Pancreas (tissue), 10 donors: Measurements from ENCODE around the gene C11orf91. TPM values are rescaled to one million over a fixed set of nuclear protein-coding genes. Genes with fewer than 3 reads are reported as not detected.

ENCODE experiments used
- ATAC-seq, 4 donors: fragments of 200-7000 bp; cut with Tn5 transposase; one replicate each; pipeline versions ENCODE4 v1.8.0 to v1.9.1; 2020; ENCODE audit warnings: mild to moderate bottlenecking in 4 of 4, moderate library complexity in 4 of 4
- DNase-seq, 6 donors: peaks; one replicate each; pipeline ENCODE4 v3.0.0-alpha.2; 2020
- FAIRE-seq: peaks from 2 replicates; lab custom pipeline; 2012; peaks lifted over from hg19 to GRCh38; lab: Jason Lieb, UNC
- H3K27ac ChIP-seq, 4 donors: fragments of 200-600 bp; sonication (generic); 1 replicate in 3 of 4; 2 replicates in 1 of 4; pipeline versions ENCODE4 v1.5.0 to v1.8.0; 2020
- H3K27me3 ChIP-seq, 4 donors: fragments of 200-600 bp; one replicate each; pipeline ENCODE4 v1.8.0; 2021
- H3K36me3 ChIP-seq, 3 donors: fragments of 200-600 bp; sonication (generic) in 1 of 3; one replicate each; pipeline versions ENCODE4 v1.5.0 to v1.8.0; 2020 to 2021
- H3K4me1 ChIP-seq, 3 donors: fragments of 200-600 bp; one replicate each; pipeline ENCODE4 v1.8.0; 2021
- H3K4me3 ChIP-seq, 4 donors: fragments of 200-600 bp; sonication (generic) in 2 of 4; one replicate each; pipeline versions ENCODE4 v1.5.0 to v1.8.0; 2020 to 2021
- H3K9me3 ChIP-seq, 4 donors: fragments of 200-600 bp; one replicate each; pipeline ENCODE4 v1.8.0; 2021
- WGBS, 2 donors: extraction: QIAGEN DNeasy Blood & Tissue Kit; methylation state at CpG; one replicate each; pipeline ENCODE4 v1.1.7; 2013; 5-methylcytosine and 5-hydroxymethylcytosine counted together
- intact Hi-C, 3 donors: fragments of 100-400 bp; cut with DNase I; formaldehyde crosslinking; loops; one replicate each; pipeline versions ENCODE4 v1.11.1 to v1.14.2; 2022
- polyA plus RNA-seq, 2 donors: library from polyadenylated mRNA; stranded (reverse); fragments of 200-250 nt; gene quantifications; one replicate each; pipeline ENCODE4 v1.2.3, GENCODE V29; 2013
- total RNA-seq, 6 donors: library from RNA; stranded (reverse); fragmentation: NEBNext Ultra II Directional in 4 of 6; extraction: Animal tissue kit (Norgen Biotek cat#: 25700) in 4 of 6; gene quantifications; one replicate each; pipeline versions ENCODE4 v1.2.1 to v1.2.4, GENCODE V29; 2021 to 2023
- TF ChIP-seq, protein P1 (sequence below), 4 donors: fragments of 200-600 bp; sonication (generic) in 3 of 4; IDR thresholded peaks; one replicate each; pipeline versions ENCODE4 v1.5.0 to v1.8.0; 2021; ENCODE audit warnings: antibody characterized with exemption in 4 of 4
- donor health status: healthy with polysubstance abuse.
- donor health status: DM: no; HTN: no; CAD: no; lungs with moderate emphysema.
- donor health status: DM: no; HTN: no; CAD: no.
- donor health status: control.
- donor health status: control.
- donor health status: Bipolar disorder and iron deficiency.
- donor health status: DM: yes; HTN: yes; CAD: no.
- donor health status: DM: no; HTN: no; CAD: no.
- donor health status: DM: no; HTN: no; CAD: no.
- donor health status: DM: yes; HTN: yes; CAD: no.

Gene C11orf91
- total and polyA plus RNA-seq, 8 donors, result 0.26 to 0.31 (median 0.28) TPM; not detected in 5

GRCh38 chr11:33660962-33661361 is 39.7 kb downstream of the C11orf91 start:
- Histone ChIP-seq H3K27ac (no peak overlapping the region), H3K9me3 (no peaks in the 10 kb centered on the region), H3K4me1 (no peaks in the 10 kb centered on the region), H3K27me3 (no peaks in the 10 kb centered on the region), H3K4me3 (no peak overlapping the region), H3K36me3 (no peaks in the 10 kb centered on the region)
- TF ChIP-seq, protein P1, sequence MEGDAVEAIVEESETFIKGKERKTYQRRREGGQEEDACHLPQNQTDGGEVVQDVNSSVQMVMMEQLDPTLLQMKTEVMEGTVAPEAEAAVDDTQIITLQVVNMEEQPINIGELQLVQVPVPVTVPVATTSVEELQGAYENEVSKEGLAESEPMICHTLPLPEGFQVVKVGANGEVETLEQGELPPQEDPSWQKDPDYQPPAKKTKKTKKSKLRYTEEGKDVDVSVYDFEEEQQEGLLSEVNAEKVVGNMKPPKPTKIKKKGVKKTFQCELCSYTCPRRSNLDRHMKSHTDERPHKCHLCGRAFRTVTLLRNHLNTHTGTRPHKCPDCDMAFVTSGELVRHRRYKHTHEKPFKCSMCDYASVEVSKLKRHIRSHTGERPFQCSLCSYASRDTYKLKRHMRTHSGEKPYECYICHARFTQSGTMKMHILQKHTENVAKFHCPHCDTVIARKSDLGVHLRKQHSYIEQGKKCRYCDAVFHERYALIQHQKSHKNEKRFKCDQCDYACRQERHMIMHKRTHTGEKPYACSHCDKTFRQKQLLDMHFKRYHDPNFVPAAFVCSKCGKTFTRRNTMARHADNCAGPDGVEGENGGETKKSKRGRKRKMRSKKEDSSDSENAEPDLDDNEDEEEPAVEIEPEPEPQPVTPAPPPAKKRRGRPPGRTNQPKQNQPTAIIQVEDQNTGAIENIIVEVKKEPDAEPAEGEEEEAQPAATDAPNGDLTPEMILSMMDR (IDR thresholded peaks at IDR 0.05), result no peak
- ATAC-seq, result no peak
- intact Hi-C loops, result no loop called here
- no peak for FAIRE-seq
- WGBS, 2 donors, result 73 to 77% methylated on average over 4 of the region's 4 CpGs
- DNase-seq, result no peak

GRCh38 chr11:33659370-33660139 is 41.1 kb downstream of the C11orf91 start:
- TF ChIP-seq, protein P1 (IDR thresholded peaks at IDR 0.05), result no peak
- Histone ChIP-seq H3K9me3 (no peaks in the 10 kb centered on the region), H3K27me3 (no peaks in the 10 kb centered on the region), H3K4me1 (no peaks in the 10 kb centered on the region), H3K36me3 (no peaks in the 10 kb centered on the region), H3K4me3 (no peak overlapping the region), H3K27ac (no peak overlapping the region)
- intact Hi-C loops, result no loop called here
- FAIRE-seq (no peak), DNase-seq (no peak), ATAC-seq (no peak)
- whole genome bisulfite sequencing, 2 donors, result 77 to 79% methylated on average over 5 of the region's 5 CpGs

- Histone ChIP-seq H3K4me1 (no peaks in the 10 kb centered on the region), H3K4me3 (no peak overlapping the region), H3K36me3 (no peaks in the 10 kb centered on the region), H3K27me3 (no peaks in the 10 kb centered on the region), H3K27ac (no peak overlapping the region), H3K9me3 (no peaks in the 10 kb centered on the region)
- ATAC-seq (no peak), FAIRE-seq (no peak), DNase-seq (no peak)
- TF ChIP-seq, protein P1 (IDR thresholded peaks at IDR 0.05), result no peak
- 75 to 78% methylated on average over 22 of the region's 22 CpGs for WGBS, 2 donors
- intact Hi-C loops, result no loop called here
Measured at GRCh38 chr11:33658195-33658900, 42.3 kb downstream of the C11orf91 start.

DNA sequence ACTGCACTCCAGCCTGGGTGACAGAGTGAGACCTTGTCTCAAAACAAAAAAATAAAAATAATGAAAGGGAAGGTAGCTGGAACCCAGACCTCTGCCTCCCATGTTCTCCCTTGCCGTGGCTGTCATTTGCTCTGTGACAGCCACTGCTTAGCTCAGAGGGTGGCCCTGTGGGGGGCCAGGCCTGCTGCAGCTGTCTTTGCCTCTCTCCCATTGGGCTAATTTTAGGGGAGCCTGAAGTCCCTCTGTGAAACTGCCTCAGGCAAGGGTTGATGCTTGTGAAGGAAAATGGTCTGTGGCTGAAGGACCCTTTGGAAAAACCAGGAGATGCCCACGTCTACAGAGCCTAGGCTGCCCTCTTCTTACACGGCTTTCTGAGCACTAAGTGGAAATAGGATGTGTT is 42.9 kb downstream of the C11orf91 start:
- no peaks in the 10 kb centered on the region for H3K27me3 ChIP-seq
- no peak for DNase-seq
- no peak for ATAC-seq
- no peaks in the 10 kb centered on the region for H3K9me3 ChIP-seq
- intact Hi-C loops, result no loop called here
- no peak for FAIRE-seq
- H3K4me1 ChIP-seq, result no peaks in the 10 kb centered on the region
- no peak overlapping the region for H3K27ac ChIP-seq
- H3K36me3 ChIP-seq, result no peaks in the 10 kb centered on the region
- WGBS, 2 donors, result 75 to 82% methylated on average over 3 of the region's 3 CpGs
- TF ChIP-seq, protein P1 (IDR thresholded peaks at IDR 0.05), result no peak
- no peak overlapping the region for H3K4me3 ChIP-seq

DNA sequence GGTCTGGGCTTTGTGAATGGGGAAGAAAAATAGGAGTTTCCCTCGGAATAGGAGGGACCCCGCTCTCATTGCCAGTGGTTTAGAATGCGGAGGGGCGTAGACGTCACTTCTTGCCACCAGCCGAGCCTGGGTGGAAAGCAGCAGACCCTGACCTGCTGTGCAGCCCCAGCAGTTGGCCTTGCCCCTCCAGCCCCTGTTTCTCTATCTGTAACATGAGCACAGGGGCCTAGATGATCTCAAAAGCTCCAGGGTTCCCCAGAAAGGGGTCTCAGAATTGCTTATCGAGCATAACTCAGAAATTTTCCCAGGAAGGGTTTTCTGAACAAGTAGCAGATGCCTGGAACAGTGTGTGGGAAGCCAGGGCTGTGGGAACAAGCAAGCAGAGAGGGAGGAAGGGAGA is 43.9 kb downstream of the C11orf91 start:
- Histone ChIP-seq H3K36me3 (no peaks in the 10 kb centered on the region), H3K4me3 (no peak overlapping the region), H3K4me1 (no peaks in the 10 kb centered on the region), H3K9me3 (no peaks in the 10 kb centered on the region), H3K27me3 (no peaks in the 10 kb centered on the region), H3K27ac (no peak overlapping the region)
- FAIRE-seq, result no peak
- no peak for DNase-seq
- ATAC-seq, result no peak
- intact Hi-C loops, result no loop called here
- WGBS, 2 donors, result 87 to 90% methylated on average over 7 of the region's 7 CpGs
- TF ChIP-seq, protein P1 (IDR thresholded peaks at IDR 0.05), result no peak
